Right ventricle myocardium superior (tissue), 1 donor: ENCODE results near the gene EIF1. TPM values are rescaled to one million over a fixed set of nuclear protein-coding genes. Genes with fewer than 3 reads are reported as not detected.
"Not testable (repeated sequence)": the region's sequence is repeated elsewhere in the genome, so short reads cannot be mapped to it uniquely, and the experiment has no call there.

ENCODE experiments used
- ATAC-seq: fragments of 200-7000 bp; cut with Tn5 transposase; one replicate; pipeline ENCODE4 v1.9.1; 2020; ENCODE audit warnings: mild to moderate bottlenecking; ENCODE audit not compliant: poor library complexity
- DNase-seq: peaks from one replicate; pipeline ENCODE4 v3.0.0-alpha.2; 2020
- intact Hi-C: fragments of 100-400 bp; cut with DNase I; formaldehyde crosslinking; loops from one replicate; pipeline ENCODE4 v1.11.2; 2022
- total RNA-seq: library from RNA; stranded (reverse); fragmentation: NEBNext Ultra II Directional; extraction: Animal tissue kit (Norgen Biotek cat#: 25700); gene quantifications from one replicate; pipeline ENCODE4 v1.2.1, GENCODE V29; 2021
- donor health status: DM: no; HTN: yes; CAD: no; lungs with severe emphysema.

EIF1 gene
- total RNA-seq, 1 donor from 2014 or later = 1,143 TPM

DNA sequence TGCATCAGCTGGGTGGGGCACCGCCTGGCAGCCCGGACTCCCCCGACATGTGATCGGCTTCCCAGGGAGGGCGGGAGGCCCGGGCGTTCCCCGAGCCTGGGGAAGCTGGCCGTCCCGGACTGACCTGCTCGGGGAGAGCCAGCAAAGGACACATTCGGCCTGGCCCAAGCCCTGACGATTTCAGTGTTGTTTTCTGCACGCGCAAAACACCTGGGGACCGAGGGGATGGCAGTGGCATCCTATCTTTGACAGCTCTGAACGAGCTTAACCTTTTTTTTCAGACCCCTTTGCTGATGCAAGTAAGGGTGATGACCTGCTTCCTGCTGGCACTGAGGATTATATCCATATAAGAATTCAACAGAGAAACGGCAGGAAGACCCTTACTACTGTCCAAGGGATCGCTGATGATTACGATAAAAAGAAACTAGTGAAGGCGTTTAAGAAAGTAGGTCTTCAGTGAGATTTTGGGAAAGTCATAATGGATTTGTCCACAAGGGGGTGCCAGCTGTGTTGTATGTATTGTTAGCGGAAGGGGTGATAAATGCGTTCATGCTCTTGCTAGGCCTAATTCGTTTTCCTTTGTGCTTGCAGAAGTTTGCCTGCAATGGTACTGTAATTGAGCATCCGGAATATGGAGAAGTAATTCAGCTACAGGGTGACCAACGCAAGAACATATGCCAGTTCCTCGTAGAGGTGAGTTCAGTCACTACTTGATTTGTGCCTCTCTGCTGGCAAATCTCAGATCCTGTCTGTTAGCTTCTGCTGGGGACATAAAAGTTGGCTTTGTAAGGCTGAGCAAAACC lies 1.0 kb downstream of the EIF1 start:
- intact Hi-C loops = no loop called here
- ATAC-seq (no peak), DNase-seq (no peak)

DNA sequence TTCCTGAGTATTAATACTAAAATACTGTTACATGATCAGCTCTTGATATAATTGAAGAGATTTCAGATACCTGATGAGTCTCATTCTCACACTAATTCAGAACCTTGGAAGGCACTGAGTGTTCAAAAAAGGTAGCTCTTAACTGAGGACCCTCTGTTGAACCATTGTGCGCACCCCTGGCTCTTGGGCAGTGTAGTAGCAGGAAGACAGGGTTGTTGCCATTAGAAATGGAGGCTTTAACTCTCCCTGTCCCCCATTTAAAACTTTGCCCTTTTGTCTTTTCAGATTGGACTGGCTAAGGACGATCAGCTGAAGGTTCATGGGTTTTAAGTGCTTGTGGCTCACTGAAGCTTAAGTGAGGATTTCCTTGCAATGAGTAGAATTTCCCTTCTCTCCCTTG lies 1.8 kb downstream of the EIF1 start:
- ATAC-seq = no peak
- DNase-seq = no peak
- intact Hi-C loops = no loop called here

DNA sequence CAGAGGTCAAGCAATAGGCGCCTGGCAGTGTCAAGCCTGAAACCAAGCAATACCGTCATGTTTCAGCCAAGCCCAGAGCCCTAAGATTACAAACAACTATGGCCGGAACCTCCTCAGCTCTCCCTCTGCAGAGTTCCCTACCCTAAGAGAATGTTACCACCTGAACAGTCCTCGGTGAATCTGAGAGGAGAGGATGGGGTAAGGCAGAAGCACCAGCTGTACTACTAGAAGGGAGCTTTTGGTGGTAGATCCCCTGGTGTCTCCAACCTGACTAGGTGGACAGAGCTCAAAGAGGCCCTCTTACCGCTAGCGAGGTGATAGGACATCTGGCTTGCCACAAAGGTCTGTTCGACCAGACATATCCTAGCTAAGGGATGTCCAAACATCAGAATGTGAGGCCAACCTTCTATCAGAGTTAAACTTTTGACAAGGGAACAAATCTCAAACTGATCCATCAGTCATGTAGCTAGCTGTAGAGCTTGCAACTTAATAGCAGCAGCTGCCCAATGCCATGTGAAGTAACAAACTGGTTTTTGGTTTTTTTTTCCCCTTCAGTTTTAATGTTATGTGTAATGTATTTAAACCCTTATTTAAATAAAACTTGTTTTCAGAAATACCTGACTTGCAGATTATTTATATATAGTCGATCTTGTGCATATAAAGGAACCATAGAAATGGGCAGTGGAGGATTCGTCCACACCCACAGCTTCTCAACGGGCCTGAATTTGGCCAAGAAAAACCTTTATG lies 2.5 kb downstream of the EIF1 start:
- DNase-seq = no peak
- ATAC-seq = no peak
- intact Hi-C loops = no loop called here

DNA sequence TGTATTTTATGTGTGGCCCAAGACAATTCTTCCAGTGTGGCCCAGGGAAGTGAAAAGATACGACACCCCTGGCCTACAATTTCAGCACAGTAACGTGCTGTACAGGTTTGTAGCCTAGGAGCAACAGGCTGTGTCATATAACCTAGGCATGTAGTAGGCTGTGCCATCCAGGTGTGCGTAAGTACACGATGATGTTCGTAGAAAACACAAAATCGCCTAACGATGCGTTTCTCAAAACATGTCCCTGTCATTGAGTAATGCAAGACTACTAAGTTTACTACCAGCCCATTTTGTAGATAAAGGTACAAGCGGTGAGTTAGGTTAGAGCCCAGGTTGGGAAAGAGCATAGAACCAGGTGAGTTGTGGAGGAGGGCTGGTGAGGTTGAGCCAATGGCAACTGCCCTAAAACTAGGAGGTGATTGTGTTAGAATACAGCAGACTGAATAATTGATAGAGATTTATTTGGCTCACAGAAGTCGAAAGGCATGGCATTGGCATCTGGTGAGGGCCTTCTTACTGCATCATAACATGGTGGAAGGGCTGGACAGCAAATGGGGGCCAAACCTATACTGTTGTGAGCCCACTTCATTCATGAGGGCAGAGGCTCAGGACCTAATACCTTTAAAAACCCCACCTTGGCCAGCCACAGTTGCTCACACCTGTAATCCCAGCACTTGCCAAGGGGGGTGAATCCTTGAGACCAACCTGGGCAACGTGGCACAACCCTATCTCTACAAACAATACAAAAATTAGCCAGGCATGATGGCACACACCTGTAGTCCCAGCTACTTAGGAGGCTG lies 4.2 kb downstream of the EIF1 start:
- ATAC-seq (no peak), DNase-seq (no peak)
- intact Hi-C loops = no loop called here

DNA sequence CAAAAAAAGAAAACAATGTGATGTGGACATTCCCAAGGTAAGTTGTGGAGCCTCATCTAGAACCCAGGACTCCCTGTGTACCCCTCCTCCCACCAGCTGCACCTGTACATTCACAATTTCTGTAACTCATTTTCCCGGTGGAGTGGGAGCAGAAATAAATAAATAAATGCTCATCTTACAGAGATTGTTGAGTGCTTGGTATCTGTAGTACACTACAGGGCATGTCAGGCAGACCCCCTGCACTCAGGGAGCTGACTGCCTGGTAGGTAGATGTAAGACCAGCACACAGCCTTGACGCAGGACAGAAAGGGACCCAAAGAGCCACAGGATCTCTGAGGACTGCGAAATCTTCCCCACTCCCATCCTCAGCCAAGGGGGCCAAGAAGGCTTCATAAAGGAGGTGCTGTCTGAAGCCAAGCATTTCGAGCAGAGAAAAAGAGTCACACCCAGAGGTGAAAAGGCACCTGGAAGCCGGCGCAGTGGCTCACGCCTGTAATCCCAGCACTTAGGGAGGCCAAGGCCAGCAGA lies 6.5 kb downstream of the EIF1 start:
- ATAC-seq (no peak), DNase-seq (no peak)
- intact Hi-C loops = no loop called here

DNA sequence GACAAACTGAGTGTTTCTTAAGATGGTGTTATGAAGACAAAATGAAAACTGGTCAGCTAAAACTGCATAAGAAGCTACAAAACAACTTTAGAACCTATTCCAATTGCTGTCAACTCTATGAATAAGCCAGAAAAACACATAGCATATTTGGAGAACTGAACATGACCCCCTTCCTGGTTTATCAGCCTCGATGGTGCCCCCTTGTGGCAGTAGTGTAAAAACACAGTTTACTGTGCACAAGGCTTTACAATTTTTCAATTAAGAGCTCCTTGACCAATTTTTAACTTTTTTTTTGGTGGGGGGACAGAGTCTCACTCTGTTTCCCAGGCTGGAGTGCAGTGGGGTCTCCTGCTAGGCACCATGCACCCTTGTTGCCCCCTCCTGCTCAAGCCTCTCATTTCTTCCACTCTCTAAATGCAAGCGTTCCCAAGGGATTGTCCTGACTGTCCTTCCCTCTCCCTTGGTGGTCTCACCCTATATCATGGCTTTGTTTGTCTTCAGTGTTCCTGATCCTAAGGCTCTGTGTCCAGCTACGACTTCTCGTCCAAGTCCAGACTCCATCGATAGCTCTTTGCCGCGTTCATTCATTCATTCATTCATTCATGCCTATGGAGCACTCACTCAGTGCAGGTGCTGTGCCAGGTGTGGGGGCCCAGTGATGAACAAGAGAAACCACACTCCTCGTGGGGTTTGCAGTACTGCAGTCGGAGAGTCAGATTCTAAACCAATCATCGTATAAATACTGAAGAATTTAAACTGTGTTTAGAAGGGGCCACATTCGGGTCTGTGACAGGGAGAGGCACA lies 7.5 kb downstream of the EIF1 start:
- DNase-seq (no peak), ATAC-seq (peak; percentile 33)
- intact Hi-C loops = no loop called here

DNA sequence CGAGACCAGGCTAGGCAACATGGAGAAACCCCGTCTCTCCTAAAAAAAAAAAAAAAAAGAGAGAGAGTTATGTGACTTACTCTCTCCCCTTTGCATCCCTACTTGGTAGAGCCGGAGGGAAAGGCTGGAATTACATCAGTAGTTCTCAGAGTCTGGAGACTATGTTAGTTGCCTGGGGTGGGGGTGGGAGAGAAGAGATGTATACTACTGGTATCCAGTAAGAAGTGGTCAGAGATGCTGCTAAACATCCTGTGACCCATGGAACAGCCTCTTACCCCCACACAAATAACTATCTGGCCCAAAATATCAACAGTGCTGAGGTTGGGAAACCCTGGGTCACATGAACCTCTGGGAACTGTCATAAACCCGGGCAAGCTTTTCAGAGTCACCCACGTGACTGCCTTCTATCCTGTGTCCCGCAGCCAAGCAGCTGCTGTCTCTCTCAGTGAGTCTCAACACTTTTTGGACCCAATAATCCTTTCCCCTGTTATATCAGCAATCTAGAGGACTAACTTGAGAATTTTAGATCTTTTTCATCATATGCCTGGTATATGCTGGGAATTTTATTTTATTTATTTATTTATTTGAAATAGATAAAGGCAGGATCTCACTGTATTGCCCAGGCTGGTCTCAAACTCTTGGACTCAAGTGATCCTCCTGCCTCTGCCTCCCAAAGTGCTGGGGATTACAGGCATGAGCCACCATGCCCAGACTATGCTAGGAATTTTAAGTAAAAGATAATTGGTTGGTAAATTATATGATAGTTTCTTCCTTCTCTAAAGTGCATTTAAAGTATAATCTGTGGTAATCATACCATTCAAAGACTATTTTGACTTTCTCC lies 8.7 kb downstream of the EIF1 start:
- intact Hi-C loops = no loop called here
- DNase-seq (peak; percentile 82), ATAC-seq (peak; percentile 90)

DNA sequence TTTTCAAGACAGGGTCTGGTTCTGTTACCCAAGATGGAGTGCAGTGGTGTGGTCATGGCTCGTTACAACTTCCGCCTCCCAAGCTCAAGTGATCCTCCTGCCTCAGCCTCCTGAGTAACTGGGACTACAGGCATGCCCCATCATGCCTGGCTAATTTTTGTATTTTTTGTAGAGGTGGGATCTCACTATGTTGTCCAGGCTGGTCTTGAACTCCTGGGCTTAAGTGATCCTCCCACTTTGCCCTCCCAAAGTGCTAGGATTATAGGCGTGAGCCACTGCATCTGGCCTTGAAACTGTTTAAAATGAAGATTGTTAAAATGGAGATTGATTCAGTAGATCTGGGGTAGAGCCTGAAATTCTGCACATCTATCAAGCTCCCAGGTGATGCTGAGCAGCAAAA lies 12.2 kb downstream of the EIF1 start:
- DNase-seq, ATAC-seq, intact Hi-C loops: not testable (repeated sequence)

DNA sequence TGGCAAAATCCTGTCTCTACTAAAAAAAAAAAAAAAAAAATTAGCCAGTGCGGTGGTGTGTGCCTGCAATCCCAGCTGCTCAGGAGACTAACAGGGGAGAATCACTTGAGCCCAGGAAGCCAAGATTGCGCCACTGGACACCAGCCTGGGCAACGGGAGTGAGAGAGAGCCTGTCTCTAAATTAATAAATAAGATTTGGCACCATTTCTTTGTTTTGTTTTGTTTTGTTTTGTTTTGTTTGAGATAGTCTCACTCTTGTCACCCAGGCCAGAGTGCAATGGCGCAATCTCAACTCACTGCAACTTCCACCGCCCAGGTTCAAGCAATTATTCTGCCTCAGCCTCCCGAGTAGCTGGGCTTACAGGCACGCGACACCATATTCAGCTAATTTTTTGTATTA lies 14.0 kb downstream of the EIF1 start:
- ATAC-seq (no peak), DNase-seq (no peak)
- intact Hi-C loops = no loop called here

DNA sequence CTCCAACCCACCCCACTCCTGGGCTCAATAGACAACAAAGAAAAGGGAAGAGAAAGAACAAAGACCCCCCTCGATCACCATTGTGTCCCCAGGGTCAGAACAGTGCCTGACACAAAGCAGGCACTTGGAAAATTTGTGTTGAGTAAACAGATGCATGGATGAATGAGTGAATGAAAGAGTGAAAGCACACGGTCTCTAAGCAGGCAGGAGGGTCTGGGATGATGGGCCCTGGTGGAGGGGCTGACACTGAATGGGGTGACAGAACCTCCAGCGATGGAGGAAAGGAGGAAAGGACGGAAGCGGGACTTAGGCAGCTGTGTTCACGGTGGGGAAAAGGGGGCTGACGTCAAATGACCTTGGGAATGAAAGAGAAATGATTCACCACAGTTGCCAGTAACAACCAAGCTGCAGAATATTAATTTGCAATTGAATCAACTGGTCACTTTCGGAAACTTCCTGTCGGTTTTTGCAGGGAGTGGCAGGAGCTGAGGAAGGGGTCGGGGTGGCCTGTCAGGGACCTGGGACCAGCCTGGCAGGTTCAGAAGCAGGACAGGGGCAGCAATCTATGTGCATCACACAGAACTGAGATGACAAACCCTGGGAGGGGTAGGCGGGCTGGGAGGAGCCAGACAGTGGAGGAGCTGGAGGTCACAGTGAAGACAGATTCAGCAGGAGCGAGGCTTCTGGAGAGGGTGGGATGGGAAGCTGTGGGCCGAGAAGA lies 16.7 kb downstream of the EIF1 start:
- no peak for ATAC-seq
- DNase-seq = no peak
- intact Hi-C loops = no loop called here

DNA sequence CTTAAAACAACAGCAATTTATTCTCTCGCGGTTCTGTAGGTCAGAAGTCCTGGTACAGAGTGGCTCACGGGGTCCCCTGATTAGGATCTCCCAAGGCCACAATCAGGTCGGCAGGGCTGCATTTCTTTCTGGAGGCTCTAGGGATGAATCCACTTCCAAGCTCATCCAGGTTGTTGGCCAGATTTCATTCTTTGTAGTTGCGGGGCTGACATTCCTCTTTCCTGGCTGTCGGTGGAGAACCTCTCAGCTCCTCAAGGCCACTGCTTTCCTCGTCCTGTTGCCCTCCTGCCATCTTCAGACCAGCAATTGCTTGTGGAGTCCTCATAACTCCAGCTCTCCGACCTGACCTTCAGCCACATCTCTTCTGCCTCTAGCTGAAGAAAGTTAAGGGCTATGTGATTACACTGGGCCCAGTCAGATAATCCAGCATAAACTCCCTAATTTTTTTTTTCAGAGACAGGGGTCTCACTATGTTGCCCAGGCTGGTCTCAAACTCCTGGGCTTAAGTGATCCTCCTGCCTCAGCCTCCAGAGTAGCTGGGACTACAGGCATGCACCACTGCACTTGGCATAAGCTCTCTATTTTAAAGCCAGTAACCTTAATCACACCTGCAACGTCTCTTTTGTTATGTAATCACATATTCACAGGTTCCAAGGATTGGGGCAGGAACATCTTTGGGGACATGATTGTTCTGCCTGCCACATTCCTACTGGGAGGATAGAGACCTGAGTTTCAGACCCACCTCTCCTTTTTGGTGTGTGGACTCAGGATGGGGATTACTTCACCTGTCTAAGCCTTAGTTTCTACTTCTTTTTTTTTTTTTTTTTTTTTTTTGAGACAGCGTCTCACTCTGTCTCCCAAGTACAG lies 19.4 kb downstream of the EIF1 start:
- DNase-seq (no peak), ATAC-seq (no peak)
- intact Hi-C loops = no loop called here

DNA sequence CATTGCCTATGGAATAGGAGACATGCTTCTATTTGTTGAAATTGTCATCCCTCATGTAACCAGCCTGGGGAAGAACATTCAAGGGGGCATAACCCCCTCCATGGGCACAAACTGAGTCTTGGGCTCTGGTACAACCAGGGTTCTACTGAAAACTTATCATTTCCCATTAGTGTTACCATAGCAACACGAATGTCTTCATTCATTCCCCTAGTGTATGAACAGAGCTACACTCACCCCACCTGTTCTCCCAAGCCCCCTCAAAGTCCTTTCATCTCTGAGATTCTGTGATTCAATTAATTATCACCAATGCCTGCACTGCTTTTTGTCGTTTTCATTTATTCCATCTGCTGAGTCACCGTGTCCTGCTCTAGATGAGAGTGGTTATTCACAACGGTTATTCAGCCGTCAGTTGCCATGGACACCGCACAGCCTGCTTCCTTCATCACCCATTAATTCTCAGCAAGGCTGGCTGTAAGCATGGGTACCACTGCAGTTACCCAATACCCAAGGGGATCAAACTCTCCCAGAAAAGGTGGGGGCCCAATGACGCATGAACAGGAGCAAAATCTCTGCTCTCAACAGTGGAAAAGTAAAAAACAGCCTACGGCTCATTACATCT lies 21.9 kb downstream of the EIF1 start:
- ATAC-seq (no peak), DNase-seq (no peak)
- intact Hi-C loops = no loop called here

DNA sequence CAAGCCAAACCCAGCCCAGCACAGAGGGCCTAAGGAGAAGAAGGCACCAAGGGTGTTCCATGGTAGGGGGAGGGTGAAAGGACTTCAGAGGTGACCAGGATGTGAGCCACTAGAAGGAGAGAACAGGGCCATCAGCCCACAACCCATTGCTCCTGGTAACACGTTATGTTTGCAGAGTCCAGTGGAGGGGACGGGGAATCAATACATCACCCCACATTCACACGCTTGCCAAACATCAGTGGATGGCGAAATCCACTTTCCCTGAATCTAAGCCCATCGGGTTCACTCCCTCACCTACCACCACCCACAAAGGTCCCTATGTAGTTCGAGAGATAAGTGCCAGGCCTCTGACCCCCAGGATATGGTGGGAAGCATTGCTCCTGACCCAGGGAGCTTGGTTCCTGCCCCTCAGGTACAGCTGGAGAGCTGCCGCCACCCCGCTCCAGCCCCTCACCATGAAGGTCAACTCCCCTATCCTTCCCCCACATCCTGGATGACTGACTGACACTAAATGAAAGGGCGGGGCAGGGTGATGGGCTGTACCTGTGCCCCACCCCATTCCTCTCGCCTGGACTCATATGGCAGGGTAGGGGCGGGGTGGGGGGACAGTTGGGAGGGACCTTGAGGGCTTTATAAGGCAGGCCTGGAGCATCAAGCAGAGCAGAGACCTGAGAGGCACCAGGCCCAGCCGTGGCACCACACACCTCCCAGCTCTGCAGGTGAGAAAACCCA lies 23.1 kb downstream of the EIF1 start, which contains the start of gene GAST:
Gene GAST (plus strand): TSS at position 663 of the 732 bp plus-strand sequence. CDS start 3,106 bp downstream, outside the sequence.
- intact Hi-C loops = no loop called here
- no peak for DNase-seq
- no peak for ATAC-seq

DNA sequence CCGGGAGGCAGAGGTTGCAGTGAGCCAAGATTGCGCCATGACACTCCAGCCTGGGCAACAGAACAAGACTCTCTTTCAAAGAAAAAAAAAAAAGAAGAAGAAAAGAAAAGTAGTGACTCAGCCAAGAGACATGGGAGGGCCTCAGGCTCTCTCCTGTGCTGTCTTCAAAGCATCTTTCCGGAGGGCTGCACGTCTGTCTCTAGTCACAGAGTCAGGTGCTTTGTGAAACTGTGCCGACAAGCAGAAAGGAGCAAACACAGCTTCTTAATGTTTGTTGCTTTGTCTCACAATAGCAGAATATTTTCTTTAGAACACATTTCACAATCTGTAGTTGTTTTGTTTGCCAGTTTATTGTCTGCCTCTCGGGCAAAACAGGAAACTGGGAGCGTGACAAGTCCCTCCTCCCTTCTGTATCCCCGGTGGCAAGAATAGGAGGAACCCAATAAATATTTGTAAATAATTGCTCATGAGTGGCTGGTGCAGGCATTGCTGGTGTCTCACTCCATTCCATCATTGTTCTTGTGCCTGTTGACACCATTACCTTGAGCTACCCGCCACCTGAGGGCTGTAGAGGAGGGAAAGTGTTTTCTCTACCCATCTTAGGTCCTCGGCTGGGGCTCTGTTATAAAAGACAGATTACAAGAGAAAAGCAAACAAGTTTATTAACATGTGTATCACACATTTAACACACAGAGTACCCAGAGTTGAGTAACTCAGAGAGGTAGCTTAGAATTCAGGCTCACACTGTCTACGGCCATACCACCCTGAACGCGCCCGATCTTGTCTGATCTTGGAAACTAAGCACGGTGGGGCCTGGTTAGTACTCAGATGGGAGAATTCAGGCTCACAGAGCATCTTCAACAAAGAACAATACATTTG lies 29.0 kb downstream of the EIF1 start:
- intact Hi-C loops = no loop called here
- no peak for ATAC-seq
- no peak for DNase-seq
